DMS53 treated with DMSO at 0.1 percent for 48 hours (cell line): ENCODE data around the gene FKBP1C.

Experiments
- DNase-seq: peaks from one replicate; lab custom pipeline; 2025; ENCODE audit not compliant: unreplicated experiment; lab: John Stamatoyannopoulos, UW

FKBP1C gene

GRCh38 chr6:63261820-63262219, 50.6 kb downstream of the FKBP1C start:
- DNase-seq, result no peak
